Neural cell (in vitro differentiated cells): Measurements from ENCODE around the gene KCTD16. TPM values are rescaled to one million over a fixed set of nuclear protein-coding genes. Genes with fewer than 3 reads are reported as not detected.

Source experiments
- H2AFZ ChIP-seq: fragments of 200-600, 300-800 bp; sonication (generic), shearing (Covaris generic); 2 replicates; pipeline ENCODE4 v1.6.0; 2014; ENCODE audit warnings: low read depth, mild to moderate bottlenecking, antibody characterized with exemption, low read length, moderate library complexity
- H3F3A ChIP-seq: fragments of 200-600 bp; shearing (Covaris generic); 2 replicates; pipeline ENCODE4 v1.6.1; 2016; ENCODE audit warnings: mild to moderate bottlenecking, moderate library complexity, mixed read lengths, antibody characterized with exemption, low read length; ENCODE audit not compliant: insufficient read depth, poor library complexity, severe bottlenecking
- H3K27ac ChIP-seq: fragments of 200-600, 300-800 bp; sonication (generic), shearing (Covaris generic); 2 replicates; pipeline ENCODE4 v1.5.1; 2014; ENCODE audit warnings: mild to moderate bottlenecking, low read length, moderate library complexity
- H3K27me3 ChIP-seq: fragments of 300-800, 200-600 bp; sonication (generic), shearing (Covaris generic); 2 replicates; pipeline ENCODE4 v1.6.0; 2014; ENCODE audit warnings: mild to moderate bottlenecking, low read depth, low read length, moderate library complexity; ENCODE audit not compliant: insufficient read depth
- H3K36me3 ChIP-seq: fragments of 300-800, 200-600 bp; sonication (generic), shearing (Covaris generic); 2 replicates; pipeline ENCODE4 v1.5.1; 2014; ENCODE audit warnings: mild to moderate bottlenecking, antibody characterized with exemption, low read length, moderate library complexity; ENCODE audit not compliant: insufficient read depth
- H3K4me2 ChIP-seq: fragments of 300-800, 200-600 bp; sonication (generic), shearing (Covaris generic); 2 replicates; pipeline ENCODE4 v1.6.0; 2014; ENCODE audit warnings: mild to moderate bottlenecking, low read length
- H3K4me3 ChIP-seq: fragments of 300-800, 200-600 bp; sonication (generic), shearing (Covaris generic); 2 replicates; pipeline ENCODE4 v1.5.1; 2014; ENCODE audit warnings: mild to moderate bottlenecking, low read length, moderate library complexity
- H3K79me2 ChIP-seq: fragments of 200-600 bp; shearing (Covaris generic); replicated peaks from 2 replicates; pipeline ENCODE4 v1.6.0; 2014; ENCODE audit warnings: mild to moderate bottlenecking, low read length, moderate library complexity; ENCODE audit not compliant: insufficient read depth
- H3K9ac ChIP-seq: fragments of 300-800, 200-600 bp; sonication (generic), shearing (Covaris generic); 2 replicates; pipeline ENCODE4 v1.6.1; 2016; ENCODE audit warnings: mild to moderate bottlenecking, low read length, mixed read lengths
- H3K9me2 ChIP-seq: fragments of 200-600 bp; shearing (Covaris generic); 2 replicates; pipeline ENCODE4 v1.6.1; 2016; ENCODE audit warnings: mild to moderate bottlenecking, low read length, mixed read lengths; ENCODE audit not compliant: insufficient read depth
- H3K9me3 ChIP-seq: fragments of 200-600, 300-800 bp; sonication (generic), shearing (Covaris generic); 2 replicates; pipeline ENCODE4 v1.6.1; 2016; ENCODE audit warnings: mild to moderate bottlenecking, mixed run types, low read length, moderate library complexity, mixed read lengths
- H4K20me1 ChIP-seq: fragments of 200-600 bp; shearing (Covaris generic); 2 replicates; pipeline ENCODE4 v1.6.1; 2016; ENCODE audit warnings: mild to moderate bottlenecking, mixed run types; ENCODE audit not compliant: insufficient read depth
- EP300 ChIP-seq: fragments of 450-650 bp; conservative IDR thresholded peaks from 2 replicates; pipeline ENCODE4 v1.6.1; 2014; ENCODE audit warnings: antibody characterized with exemption, mild to moderate bottlenecking, moderate library complexity; ENCODE audit not compliant: poor library complexity, severe bottlenecking
- EZH2 ChIP-seq: fragments of 200-600, 300-800 bp; shearing (Covaris generic), sonication (generic); IDR thresholded peaks from 2 replicates; pipeline ENCODE4 v1.6.1; 2014; ENCODE audit warnings: antibody characterized with exemption, low read length, borderline replicate concordance, mild to moderate bottlenecking; ENCODE audit not compliant: insufficient read depth, poor library complexity, severe bottlenecking
- MXI1 ChIP-seq: fragments of 450-650 bp; conservative IDR thresholded peaks from 2 replicates; pipeline ENCODE4 v1.6.1; 2014; ENCODE audit warnings: antibody characterized with exemption, mild to moderate bottlenecking; ENCODE audit not compliant: poor library complexity, severe bottlenecking
- POLR2AphosphoS5 ChIP-seq: IDR thresholded peaks from 2 replicates; pipeline ENCODE4 v1.6.1; 2012
- RAD21 ChIP-seq: fragments of 450-650 bp; conservative IDR thresholded peaks from 2 replicates; pipeline ENCODE4 v1.6.1; 2014; ENCODE audit warnings: antibody characterized with exemption, mild to moderate bottlenecking, moderate library complexity
- REST ChIP-seq: IDR thresholded peaks from 2 replicates; pipeline ENCODE4 v1.6.1; 2012; ENCODE audit warnings: borderline replicate concordance
- SMC3 ChIP-seq: fragments of 450-650 bp; conservative IDR thresholded peaks from 2 replicates; pipeline ENCODE4 v1.6.1; 2014; ENCODE audit warnings: antibody characterized with exemption, mild to moderate bottlenecking, moderate library complexity; ENCODE audit not compliant: poor library complexity
- TAF1 ChIP-seq: IDR thresholded peaks from 2 replicates; pipeline ENCODE4 v1.6.1; 2012; ENCODE audit warnings: low read depth
- polyA plus RNA-seq: library from polyadenylated mRNA; depleted of rRNA; stranded (reverse); fragments of >200 nt; gene quantifications from 2 replicates; pipeline ENCODE4 v1.2.3, GENCODE V29; 2014
- TF ChIP-seq, protein P1 (sequence below): fragments of 450-650 bp; IDR thresholded peaks from 2 replicates; pipeline ENCODE4 v1.5.1; 2014; ENCODE audit warnings: antibody characterized with exemption, mild to moderate bottlenecking, moderate library complexity; ENCODE audit not compliant: poor library complexity, severe bottlenecking

The KCTD16 gene
- polyA plus RNA-seq, 1 donor from 2014 or later: 7.1 TPM

DNA sequence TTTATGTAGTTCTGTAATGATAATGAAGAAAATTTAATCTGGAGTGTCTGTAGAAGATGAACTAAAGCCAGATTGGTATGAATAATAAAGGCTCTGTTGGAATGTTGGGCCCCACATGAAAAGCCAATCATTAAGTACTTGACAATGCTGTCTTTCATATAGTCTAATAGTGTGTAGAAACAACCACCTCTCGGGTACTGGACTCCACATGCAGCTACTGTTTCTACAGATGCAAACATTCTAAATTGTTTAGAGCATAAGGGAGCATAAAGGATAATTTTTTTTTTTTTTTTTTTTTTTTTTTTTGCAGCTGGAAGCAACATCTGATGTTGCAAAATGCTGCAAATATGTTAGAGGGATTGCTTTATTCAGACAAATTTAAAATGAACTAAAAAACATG lies 354.3 kb downstream of the KCTD16 start:
- Histone ChIP-seq H3F3A (no peaks in the 10 kb centered on the region), H3K9me2 (no peaks in the 10 kb centered on the region), H3K27me3 (no peaks in the 10 kb centered on the region), H2AFZ (no peak overlapping the region), H3K4me2 (no peak overlapping the region), H3K36me3 (no peaks in the 10 kb centered on the region), H3K27ac (no peak overlapping the region), H3K9me3 (no peaks in the 10 kb centered on the region), H4K20me1 (no peaks in the 10 kb centered on the region), H3K9ac (no peak overlapping the region), H3K79me2 (no peaks in the 10 kb centered on the region), H3K4me3 (no peak overlapping the region)
- TF ChIP-seq TAF1 (no peak), EZH2 (no peak), POLR2AphosphoS5 (no peak), SMC3 (no peak), REST (no peak), MXI1 (no peak), RAD21 (no peak), EP300 (no peak)
- TF ChIP-seq, protein P1, sequence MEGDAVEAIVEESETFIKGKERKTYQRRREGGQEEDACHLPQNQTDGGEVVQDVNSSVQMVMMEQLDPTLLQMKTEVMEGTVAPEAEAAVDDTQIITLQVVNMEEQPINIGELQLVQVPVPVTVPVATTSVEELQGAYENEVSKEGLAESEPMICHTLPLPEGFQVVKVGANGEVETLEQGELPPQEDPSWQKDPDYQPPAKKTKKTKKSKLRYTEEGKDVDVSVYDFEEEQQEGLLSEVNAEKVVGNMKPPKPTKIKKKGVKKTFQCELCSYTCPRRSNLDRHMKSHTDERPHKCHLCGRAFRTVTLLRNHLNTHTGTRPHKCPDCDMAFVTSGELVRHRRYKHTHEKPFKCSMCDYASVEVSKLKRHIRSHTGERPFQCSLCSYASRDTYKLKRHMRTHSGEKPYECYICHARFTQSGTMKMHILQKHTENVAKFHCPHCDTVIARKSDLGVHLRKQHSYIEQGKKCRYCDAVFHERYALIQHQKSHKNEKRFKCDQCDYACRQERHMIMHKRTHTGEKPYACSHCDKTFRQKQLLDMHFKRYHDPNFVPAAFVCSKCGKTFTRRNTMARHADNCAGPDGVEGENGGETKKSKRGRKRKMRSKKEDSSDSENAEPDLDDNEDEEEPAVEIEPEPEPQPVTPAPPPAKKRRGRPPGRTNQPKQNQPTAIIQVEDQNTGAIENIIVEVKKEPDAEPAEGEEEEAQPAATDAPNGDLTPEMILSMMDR: no peak

DNA sequence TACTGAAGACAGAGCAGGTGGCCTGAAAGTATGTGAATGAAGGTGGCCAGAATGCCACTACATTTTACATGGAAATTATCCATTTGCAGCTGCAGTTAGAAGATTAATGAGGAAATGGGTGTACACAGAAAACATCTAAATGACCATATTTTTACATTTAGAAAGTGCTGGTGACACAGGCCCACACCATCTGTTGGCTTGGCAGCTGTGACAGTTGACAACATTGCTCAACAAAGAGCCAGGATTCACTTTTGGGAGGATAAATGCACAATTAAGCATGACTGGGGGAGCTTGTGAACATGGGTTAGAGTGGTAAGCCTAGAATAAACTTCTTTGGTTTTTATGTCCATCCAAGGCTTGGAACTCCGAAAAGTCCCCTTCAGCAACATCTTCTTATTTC lies 360.5 kb downstream of the KCTD16 start:
- TF ChIP-seq REST (no peak), SMC3 (no peak), POLR2AphosphoS5 (no peak), EZH2 (no peak), TAF1 (no peak), MXI1 (no peak), RAD21 (no peak), EP300 (no peak)
- TF ChIP-seq, protein P1: no peak
- Histone ChIP-seq H3F3A (no peaks in the 10 kb centered on the region), H3K27ac (no peak overlapping the region), H3K4me3 (no peak overlapping the region), H3K27me3 (no peaks in the 10 kb centered on the region), H2AFZ (no peak overlapping the region), H3K9me2 (no peaks in the 10 kb centered on the region), H3K4me2 (no peak overlapping the region), H3K36me3 (no peaks in the 10 kb centered on the region), H3K9ac (no peak overlapping the region), H3K79me2 (no peaks in the 10 kb centered on the region), H4K20me1 (no peaks in the 10 kb centered on the region), H3K9me3 (no peaks in the 10 kb centered on the region)
